ENCODE measurements around the gene HOXA9.

Gene HOXA9

DNA sequence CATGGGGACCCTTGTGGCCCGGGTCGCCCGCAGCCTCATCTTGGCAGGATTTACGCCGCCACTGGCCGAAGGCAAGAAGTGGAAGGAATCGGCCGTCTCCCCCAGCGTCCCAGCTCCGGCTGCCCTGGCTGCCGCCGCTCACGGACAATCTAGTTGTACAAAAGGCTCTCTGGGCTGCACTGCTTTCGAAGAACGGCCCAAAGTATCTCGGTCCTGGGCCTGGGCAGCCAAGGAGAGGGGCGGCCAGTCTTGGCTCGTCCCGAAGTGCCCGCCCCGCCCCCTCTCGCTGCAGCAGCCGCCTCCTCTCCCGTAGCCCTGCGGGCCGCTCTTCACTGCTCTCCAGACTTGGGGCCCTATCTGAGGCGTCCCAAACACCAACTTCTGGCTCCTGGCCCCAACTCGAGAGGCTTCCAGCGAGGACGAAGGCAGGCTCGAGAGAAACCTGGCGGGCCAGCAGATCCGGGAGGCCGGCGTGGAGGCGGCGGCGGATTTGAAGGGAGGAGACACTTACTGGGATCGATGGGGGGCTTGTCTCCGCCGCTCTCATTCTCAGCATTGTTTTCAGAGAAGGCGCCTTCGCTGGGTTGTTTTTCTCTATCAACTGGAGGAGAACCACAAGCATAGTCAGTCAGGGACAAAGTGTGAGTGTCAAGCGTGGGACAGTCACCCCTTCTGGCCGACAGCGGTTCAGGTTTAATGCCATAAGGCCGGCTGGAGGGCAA, 809 bp downstream of the HOXA9 start:
- DNase-seq (ENCODE audit: low read depth in 2 of 2): no peak

DNA sequence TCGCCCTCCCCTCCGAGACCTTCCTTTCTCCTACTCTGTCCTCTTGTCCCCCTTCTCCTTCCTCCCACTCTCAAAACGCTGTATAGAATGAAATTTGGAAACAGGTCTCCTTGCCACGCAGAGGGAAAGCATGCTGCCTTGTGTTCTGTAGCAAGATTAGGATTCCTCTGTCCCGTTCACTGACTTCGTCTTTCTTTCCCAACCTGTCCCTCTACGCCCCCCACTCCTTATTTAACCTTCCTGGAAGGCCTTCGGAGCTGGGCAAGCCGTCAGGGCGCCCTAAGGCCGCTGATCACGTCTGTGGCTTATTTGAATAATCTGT, 1.3 kb downstream of the HOXA9 start:
- no peak for DNase-seq (ENCODE audit: low read depth in 2 of 2)

DNA sequence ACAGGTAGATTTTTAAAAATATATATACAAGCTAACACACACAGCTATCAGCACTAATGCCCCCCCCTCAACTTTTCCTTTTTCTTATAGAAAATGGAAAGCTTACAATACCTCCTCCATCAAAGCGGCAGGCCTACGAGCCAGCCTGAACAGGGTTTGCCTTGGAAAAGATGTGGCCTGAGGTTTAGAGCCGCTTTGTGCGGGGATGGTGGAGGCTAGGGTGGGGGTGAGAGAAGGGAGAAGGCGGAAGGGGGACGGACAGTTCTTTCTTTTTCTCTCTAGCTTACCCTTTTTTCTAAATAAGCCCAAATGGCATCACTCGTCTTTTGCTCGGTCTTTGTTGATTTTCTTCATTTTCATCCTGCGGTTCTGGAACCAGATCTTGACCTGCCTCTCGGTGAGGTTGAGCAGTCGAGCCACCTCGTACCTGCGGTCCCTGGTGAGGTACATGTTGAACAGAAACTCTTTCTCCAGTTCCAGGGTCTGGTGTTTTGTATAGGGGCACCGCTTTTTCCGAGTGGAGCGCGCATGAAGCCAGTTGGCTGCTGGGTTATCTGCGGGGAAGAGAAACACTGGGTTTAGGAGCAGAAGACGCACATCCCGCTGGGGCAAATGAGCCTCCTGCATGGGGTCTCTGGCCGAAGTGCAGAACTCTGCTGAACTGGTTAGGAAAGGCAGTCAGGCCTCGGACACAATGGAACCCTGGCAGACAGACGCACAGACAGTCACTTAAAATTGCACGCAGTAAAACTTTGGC, 1.9 kb downstream of the HOXA9 start:
- no peak for DNase-seq (ENCODE audit: low read depth in 2 of 2)

DNA sequence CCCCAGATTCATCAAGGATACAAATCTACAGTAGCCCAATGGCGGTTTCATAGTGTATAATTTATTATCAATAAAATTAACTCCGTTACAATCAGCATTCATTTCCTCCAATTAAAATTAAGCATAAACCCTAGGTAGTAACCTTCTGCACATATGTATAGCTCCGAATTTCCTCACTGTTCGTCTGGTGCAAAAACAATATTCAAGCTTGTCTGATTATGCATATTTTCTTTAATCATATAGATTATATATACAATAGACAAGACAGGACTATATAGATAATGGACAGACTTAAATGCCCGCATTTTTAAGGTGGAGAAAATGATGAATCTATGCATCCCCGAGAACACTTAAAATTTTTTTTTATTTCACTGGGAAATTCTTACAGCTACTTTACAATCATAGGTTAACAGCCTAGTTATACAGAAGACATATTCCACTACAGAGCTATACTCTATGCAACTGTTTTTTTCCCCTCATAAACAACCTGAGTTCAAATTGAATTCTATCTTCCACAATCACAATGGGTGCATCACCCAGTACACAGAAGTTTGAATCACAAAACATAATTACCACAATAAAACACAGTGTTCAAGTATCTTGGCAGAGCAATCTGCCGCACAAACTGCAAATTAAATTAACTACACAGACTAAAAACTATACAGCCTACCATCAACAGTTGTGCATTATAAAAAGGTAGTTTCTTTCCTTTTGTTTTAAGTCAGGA, 2.6 kb downstream of the HOXA9 start:
- DNase-seq (ENCODE audit: low read depth in 2 of 2): no peak

DNA sequence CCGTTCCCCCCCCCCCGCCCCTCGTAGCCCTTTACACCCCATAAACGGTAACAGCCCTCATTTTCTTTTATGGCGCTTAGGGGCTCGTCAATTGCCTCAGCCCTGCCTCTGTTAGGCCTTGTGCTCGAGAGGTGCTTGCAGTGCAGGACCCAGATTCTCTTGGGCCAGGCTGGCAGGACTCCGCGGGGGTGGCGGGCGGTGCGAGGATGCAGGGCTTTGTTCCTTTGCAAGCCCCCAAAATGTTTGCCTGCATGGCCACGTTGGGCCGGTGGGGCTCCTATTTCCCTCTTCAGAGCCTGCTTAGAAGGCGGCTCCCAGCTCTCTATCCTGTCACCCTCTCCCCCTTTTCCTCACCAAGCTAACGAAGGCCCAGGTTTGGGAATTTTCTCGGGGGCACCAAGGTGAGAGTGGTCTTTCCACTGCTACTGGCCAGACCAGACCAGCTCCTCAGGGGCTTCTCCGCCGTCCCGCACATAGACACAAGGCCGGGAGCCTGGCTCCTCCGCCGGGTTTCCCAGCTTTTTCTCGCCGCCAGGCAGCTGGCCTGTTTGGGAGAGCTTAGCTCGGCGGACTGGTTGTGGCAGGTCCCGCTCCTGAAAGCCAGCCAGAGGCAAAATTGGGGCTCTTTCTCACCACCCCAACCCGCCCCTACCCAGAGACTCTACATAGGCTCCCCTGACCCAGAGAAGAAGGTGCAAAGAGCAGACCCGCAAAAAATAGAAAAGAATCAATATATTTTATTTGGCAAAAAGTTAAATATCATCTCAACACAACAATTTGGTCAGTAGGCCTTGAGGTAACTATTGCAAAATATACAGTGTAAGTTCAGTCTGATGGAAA, 3.4 kb downstream of the HOXA9 start:
- DNase-seq (ENCODE audit: low read depth in 2 of 2): no peak

DNA sequence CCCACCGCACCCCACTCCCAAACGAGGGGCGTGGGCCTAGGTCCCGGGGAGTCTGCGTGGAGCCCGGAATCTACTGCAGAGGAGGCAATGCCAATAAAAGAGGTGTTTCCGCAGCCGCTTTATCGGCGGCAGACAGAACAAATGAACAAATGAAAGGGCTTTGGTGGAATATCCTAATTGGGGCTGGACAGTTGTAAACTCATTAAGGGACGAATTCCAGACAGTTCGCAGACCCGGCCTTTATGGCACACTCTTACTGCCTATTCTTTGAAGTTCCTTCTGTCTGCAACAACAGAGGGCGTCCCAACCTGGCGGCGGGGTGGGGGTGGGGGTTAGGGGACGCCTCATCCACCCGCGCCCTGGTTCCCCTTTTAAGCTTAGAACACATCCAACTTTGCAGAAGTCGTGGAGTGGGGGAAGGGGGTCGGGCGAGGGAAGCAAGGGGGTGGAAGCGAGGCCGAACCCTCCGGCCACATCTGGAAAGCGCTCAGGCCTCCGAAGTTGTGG, 4.1 kb downstream of the HOXA9 start:
- no peak for DNase-seq (ENCODE audit: low read depth in 2 of 2)

DNA sequence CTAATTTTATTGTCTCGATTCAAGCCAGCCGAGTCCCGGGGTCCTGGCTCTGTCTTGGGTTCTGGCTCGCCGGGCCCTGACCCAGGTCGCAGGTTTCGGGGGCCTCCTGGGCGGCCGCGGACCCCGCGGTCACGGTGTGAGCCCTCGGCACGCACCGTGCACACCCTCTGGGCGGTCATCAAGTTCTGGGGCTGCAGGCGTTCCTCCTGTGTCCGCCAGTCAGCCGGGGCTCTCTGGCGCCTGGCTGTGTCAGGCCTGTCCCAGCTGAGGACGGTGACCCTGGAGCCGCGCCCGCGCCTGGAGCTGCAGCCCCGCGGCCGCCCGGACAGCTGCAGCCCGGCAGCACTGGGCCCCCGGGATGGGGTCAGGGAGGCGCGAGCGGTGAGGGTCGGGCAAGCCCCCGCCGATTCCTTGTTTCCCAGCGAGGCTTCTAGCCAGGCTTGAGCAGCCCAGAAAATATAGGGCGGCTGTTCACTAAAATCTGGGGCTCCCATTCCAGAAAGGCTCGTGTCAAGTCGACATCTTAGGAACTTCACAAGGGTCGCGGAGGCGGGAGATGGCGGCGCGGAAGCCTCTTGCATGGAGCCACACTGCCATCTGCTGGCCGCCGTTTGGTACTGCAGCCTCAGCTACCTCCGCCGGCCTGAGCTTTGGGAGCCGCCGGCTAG, 4.7 kb downstream of the HOXA9 start:
- DNase-seq (ENCODE audit: low read depth in 2 of 2): peak; percentile 72 to 77

DNA sequence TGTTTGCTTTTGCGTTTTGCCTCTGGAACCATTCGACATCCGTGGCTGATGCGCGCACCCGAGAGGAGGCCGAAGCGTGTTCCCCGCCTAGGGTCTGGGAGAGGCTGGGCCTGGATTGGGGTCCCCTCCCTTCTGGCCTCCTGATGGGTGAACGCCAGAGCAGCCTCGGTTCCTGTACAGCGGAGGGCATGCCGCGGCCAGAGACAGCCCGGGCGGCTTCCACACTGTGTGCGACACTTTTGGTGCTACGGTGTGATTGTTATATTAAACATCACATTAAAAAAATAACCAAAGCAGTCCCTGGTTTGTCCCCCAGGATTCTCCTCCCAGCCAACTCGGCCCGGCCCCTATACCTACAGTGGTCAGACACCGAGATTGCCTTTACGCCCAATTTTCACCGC, 5.2 kb downstream of the HOXA9 start:
- DNase-seq (ENCODE audit: low read depth in 2 of 2): no peak

DNA sequence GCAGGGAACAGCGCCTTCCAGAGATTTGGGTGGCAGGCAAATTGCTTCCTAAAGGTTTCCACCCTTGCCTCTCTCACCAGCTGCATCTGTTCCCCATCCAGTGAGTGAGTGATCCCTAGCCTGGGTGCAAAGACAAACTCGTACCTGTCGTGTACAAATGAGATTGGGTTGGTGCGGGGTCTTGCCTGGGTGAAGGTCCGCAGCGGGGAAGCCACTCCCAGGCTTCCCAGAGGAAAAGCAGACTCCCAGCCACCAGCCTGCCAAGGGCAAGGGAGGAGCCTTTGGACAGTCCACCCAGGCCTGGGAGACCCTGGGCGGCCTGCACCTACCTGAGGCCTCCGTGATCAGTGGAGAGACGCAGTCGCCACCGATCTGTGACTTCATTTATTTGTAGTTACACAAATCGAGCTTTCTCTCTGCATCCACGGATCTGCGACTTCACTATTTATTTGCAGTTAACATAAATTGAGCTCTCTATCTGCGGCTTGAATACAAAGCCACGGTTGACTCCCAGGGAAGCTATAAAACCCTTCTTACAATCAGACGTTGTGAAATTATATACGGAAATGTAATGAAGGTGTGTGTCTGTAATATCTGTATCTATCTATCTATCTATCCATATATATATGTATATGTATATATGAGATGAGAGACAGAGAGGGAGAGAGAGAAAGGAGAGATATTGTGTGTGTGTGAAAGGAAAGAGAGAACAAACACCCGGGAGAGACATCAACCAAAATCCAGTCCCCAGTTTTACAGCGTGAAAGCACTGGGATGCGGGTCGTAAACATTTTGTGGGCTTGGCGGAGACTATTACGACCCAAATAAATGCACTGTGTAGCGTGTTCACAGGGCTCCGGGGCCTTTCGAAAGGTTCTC, 5.8 kb downstream of the HOXA9 start:
- no peak for DNase-seq (ENCODE audit: low read depth in 2 of 2)

DNA sequence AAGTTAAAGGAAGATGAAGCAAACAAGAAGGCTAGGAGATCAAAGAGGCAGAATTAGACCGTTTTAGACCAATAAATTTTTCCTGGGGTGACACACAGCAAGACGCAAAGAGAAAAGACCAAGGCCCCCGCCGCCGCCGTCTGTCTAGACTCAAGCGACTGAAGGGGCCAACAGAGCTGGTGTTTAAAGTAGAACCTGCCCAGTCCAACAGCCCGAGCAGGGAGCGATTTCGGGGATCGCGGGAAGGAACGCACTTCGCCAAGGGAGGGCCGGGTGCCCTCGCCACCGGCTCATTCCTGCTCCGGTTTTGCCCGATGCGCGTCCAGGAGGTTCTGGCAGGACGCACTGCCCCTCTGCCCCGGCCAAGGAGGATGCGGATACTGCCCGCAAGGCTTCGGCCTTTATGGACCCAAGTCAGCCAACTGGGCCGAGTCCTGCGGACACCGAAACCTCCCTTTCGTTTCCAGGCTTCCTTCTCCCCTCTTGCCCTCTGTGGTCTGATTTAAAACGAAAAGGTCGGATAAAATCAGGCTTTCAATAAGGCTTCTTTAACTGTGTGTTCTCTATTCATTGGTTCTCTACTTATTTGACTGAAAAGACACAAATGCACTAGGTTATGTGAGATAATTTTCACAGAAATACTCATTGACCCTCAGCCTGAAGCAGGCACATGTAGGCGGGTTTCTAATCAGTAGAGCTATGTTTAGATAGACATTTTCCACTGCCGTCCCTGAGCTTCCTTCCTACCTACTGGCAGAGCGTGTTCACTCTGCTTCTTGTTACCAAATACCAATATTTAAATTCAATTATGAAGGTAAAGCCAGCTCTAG, 6.7 kb downstream of the HOXA9 start:
- DNase-seq (ENCODE audit: low read depth in 2 of 2): no peak

DNA sequence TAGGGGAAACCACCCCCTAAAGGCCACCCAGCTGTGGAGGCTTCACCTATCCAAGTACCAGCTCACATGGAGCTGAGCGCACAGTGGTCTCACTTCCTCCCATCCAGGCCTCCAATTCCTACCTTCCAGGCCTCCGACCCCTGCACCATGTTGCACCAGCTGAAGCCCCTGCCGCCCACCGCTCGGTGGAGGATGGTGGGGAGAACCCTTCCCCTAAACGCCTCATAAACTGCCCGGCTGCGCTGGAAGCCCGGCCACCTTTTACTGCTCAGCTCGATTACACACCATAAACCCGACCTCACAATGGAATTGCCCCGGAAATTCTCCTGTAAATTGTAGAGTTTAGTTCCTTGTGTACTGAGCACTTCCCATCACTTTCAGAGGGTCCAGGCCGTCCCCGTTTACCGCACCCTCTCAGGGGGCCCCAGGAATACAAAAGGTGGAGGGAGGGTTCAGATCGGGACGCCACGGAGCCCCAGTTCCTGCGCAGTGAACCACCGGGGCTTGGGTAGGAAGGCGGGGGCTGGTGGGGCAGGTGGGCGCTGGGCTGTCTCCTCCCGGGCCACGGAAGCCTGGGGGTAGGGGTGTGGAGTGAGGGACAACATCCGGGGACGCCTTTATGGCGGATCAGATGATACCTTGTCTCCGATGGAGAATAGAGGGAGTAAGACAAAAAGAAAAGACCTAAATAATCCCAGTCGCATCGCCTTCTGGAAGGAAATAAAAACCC, 7.5 kb downstream of the HOXA9 start:
- DNase-seq (ENCODE audit: low read depth in 2 of 2): no peak

DNA sequence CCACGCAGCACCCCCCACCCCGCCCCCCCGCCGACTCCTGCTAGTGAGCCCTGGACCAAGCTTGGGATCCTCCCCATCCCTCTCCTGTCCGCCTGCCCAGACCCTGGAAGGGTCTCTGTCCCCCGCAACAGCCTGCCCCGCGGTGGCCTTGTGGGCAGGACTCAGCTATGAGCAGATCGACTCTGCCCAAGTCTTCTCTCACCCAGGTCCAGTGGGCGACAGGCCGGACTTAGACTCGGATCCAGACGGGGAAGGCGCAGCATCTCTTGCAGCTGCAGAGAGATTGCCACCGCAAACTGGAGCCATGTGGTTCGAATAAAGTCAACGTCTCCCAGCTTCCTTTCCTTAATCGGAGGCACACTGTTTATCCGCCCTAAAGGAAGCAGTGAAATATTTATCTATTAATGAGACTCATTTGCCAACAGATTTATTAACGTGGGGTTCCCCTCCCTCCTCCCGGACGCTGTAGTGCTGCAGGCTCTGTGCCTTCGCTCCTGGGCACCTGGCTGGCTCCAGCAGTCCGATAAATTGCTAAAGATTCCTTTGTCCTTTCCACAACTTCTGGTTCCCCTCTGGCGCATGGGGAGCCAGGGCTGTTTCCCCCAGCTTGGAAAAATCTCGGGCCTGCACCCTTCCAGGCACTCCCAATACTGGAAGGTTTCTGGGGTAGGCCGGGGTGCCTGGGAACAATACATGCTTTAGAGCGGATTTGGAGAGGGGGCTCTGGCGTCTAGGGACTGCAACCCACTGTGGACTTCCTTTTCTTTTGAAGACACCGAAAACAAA, 8.2 kb downstream of the HOXA9 start:
- no peak for DNase-seq (ENCODE audit: low read depth in 2 of 2)

DNA sequence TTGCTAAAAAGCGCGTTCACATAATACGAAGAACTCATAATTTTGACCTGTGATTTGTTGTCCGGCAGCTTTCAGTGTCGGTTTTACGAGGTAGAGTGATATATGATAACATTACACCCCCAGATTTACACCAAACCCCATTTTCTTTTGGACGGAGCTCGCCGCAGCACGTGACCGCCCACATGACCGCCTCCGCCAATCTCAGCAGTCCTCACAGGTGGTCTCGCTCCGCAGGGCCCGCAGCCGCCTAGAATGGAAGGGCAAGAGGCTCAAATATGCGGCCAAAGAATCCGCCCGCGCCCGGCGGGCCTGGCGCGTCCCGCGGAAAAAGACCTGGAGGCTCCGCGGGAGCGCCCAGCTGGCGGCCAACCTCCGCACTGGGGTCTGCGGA, 8.8 kb downstream of the HOXA9 start, which contains the start of gene HOXA7:
HOXA7 (minus strand) TSS at position 168 of the 391 bp plus-strand sequence; CDS start at position 38, 130 bp downstream.
- no peak for DNase-seq (ENCODE audit: low read depth in 2 of 2)

DNA sequence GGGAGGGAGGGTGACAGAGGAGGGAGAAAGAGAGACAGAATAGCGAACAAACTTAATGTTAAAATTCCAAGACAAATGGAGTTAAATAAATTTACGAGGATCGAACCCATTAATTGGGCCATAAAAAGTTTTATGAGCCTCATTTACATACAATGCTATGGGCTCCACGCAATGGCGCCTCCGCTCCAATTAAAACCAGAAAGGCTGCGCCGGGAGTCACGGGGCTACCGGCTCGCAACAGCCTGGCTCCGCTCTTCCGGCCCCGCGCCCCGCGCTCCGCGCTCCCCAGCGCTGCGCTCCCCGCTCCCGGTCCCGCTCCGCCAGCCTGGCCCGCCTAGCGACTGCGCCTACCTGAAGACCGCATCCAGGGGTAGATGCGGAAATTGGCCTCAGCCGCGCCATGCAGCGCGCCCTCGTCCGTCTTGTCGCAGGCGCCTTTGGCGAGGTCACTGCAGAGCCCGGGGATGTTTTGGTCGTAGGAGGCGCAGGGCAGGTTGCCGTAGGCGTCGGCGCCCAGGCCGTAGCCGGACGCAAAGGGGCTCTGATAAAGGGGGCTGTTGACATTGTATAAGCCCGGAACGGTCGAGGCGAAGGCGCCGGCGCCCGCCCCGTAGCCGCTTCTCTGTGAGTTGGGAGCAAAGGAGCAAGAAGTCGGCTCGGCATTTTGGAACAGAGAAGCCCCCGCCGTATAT, 9.4 kb downstream of the HOXA9 start:
- DNase-seq (ENCODE audit: low read depth in 2 of 2): no peak

DNA sequence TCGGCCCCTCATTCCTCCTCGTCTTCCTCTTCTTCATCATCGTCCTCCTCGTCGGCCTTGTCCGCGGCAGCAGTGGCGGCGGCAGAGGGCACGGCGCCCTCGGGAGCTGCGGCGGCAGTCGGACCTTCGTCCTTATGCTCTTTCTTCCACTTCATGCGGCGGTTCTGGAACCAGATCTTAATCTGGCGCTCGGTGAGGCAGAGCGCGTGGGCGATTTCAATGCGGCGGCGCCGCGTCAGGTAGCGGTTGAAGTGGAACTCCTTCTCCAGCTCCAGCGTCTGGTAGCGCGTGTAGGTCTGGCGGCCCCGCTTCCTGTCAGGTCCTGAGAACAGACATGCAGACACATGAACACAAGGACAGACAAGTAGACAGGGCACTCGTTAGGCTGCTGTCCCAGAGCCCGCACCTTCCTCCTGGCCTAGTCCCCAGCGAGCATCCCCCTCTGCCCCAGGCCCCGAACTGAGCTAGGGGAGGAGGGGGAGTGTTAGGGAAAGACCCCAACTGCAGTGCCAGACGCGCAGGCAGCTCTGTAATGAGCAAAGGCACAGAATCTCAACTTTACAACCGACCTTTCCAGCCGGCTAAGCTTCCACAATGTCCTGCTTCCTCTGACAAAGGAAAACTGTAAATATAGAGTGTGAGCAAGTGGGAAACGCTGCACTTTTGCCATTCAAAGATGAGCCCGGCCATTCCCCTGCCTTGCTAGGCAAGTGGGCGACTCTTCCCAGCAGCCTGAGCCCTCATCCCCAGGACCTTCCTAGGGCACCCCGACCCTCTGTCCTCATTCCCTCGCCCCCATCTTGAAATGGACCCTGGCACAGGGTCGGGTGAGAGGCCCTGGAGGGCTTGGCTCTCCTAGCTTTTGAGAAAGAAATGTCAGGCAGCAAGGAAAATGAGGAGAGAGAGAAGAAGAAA, 10.2 kb downstream of the HOXA9 start:
- DNase-seq (ENCODE audit: low read depth in 2 of 2): no peak

DNA sequence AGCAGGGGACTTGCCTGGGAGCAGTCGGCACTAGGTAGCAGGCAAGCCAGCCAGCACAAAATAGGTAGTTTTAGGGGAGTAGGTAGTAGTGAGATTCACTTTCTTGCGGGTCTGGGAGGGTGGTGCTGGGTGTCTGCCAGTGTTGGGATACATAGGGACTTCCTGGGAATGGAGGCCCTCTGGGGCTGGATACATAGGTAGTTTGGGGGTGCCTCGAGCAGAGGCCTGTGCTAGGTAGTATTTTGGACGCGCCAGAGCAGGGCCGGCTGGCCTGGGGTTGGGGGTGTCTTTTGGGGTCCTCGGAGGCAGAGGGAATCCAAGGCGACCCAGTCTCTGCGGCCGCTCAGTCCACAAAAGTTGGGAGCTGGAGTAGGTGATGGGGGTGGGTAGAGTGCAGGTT, 11.0 kb downstream of the HOXA9 start:
- DNase-seq (ENCODE audit: low read depth in 2 of 2): no peak
